Measurements from ENCODE around the gene HEATR1.

Gene HEATR1, protein sequence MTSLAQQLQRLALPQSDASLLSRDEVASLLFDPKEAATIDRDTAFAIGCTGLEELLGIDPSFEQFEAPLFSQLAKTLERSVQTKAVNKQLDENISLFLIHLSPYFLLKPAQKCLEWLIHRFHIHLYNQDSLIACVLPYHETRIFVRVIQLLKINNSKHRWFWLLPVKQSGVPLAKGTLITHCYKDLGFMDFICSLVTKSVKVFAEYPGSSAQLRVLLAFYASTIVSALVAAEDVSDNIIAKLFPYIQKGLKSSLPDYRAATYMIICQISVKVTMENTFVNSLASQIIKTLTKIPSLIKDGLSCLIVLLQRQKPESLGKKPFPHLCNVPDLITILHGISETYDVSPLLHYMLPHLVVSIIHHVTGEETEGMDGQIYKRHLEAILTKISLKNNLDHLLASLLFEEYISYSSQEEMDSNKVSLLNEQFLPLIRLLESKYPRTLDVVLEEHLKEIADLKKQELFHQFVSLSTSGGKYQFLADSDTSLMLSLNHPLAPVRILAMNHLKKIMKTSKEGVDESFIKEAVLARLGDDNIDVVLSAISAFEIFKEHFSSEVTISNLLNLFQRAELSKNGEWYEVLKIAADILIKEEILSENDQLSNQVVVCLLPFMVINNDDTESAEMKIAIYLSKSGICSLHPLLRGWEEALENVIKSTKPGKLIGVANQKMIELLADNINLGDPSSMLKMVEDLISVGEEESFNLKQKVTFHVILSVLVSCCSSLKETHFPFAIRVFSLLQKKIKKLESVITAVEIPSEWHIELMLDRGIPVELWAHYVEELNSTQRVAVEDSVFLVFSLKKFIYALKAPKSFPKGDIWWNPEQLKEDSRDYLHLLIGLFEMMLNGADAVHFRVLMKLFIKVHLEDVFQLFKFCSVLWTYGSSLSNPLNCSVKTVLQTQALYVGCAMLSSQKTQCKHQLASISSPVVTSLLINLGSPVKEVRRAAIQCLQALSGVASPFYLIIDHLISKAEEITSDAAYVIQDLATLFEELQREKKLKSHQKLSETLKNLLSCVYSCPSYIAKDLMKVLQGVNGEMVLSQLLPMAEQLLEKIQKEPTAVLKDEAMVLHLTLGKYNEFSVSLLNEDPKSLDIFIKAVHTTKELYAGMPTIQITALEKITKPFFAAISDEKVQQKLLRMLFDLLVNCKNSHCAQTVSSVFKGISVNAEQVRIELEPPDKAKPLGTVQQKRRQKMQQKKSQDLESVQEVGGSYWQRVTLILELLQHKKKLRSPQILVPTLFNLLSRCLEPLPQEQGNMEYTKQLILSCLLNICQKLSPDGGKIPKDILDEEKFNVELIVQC (N-terminal part only)

GRCh38 chr1:236603991-236604904 is at the start of gene HEATR1:
Gene HEATR1, minus strand, starts transcription at chr1:236604516. Its CDS starts 421 bp downstream, at chr1:236604095.
- POLR2A ChIA-PET = interaction anchor here (0.6 to 4.3 kb wide), 52 partner anchors 8 to 958 kb away, joined by 3 to 44 read pairs (median 4); partner anchors contain the start of genes ACTN2 and MTR
- DNase-seq (ENCODE audit: extremely low spot score) = peak; percentile 97
- CTCF ChIA-PET = interaction anchor here (0.6 to 1.0 kb wide), 6 partner anchors 8 to 446 kb away, joined by 3 to 4 read pairs (median 3); no protein-coding TSS in a partner anchor
- TF ChIP-seq SP1 (IDR thresholded peaks at IDR 0.05) (no peak), LEF1 (IDR thresholded peaks at IDR 0.05; ENCODE audit: borderline replicate concordance) (no peak), TARDBP (IDR thresholded peaks at IDR 0.05) (no peak), CTBP1 (IDR thresholded peaks at IDR 0.05; ENCODE audit: borderline replicate concordance) (no peak), HDGF (IDR thresholded peaks at IDR 0.05; ENCODE audit: borderline replicate concordance) (no peak), NFRKB (IDR thresholded peaks at IDR 0.05) (no peak), BHLHE40 (IDR thresholded peaks at IDR 0.05; ENCODE audit: borderline replicate concordance) (no peak), ZNF384 (IDR thresholded peaks at IDR 0.05) (no peak), PKNOX1 (IDR thresholded peaks at IDR 0.05) (no peak), FOXM1 (IDR thresholded peaks at IDR 0.05; ENCODE audit: borderline replicate concordance) (no peak), FOXK2 (IDR thresholded peaks at IDR 0.05) (peak; percentile 60; the same call in 1 of the 2 replicates), ELF4 (IDR thresholded peaks at IDR 0.05) (peak; percentile 95), FOXA1 (IDR thresholded peaks at IDR 0.05) (no peak), ARNT (IDR thresholded peaks at IDR 0.05) (no peak), L3MBTL2 (conservative IDR thresholded peaks at IDR 0.05) (peak; percentile 90), SUZ12 (IDR thresholded peaks at IDR 0.05) (no peak)

GRCh38 chr1:236645016-236645680 is 40.8 kb upstream of the HEATR1 start:
- ChIA-PET CTCF (no interaction called here), POLR2A (no interaction called here)
- TF ChIP-seq L3MBTL2 (conservative IDR thresholded peaks at IDR 0.05) (no peak), BHLHE40 (IDR thresholded peaks at IDR 0.05; ENCODE audit: borderline replicate concordance) (no peak), HDGF (IDR thresholded peaks at IDR 0.05; ENCODE audit: borderline replicate concordance) (no peak), FOXM1 (IDR thresholded peaks at IDR 0.05; ENCODE audit: borderline replicate concordance) (no peak), PKNOX1 (IDR thresholded peaks at IDR 0.05) (no peak), SP1 (IDR thresholded peaks at IDR 0.05) (no peak), ZNF384 (IDR thresholded peaks at IDR 0.05) (no peak), FOXK2 (IDR thresholded peaks at IDR 0.05) (no peak), CTBP1 (IDR thresholded peaks at IDR 0.05; ENCODE audit: borderline replicate concordance) (no peak), FOXA1 (IDR thresholded peaks at IDR 0.05) (no peak), NFRKB (IDR thresholded peaks at IDR 0.05) (no peak), SUZ12 (IDR thresholded peaks at IDR 0.05) (no peak), LEF1 (IDR thresholded peaks at IDR 0.05; ENCODE audit: borderline replicate concordance) (no peak), ELF4 (IDR thresholded peaks at IDR 0.05) (no peak)
- DNase-seq (ENCODE audit: extremely low spot score) = no peak

DNA sequence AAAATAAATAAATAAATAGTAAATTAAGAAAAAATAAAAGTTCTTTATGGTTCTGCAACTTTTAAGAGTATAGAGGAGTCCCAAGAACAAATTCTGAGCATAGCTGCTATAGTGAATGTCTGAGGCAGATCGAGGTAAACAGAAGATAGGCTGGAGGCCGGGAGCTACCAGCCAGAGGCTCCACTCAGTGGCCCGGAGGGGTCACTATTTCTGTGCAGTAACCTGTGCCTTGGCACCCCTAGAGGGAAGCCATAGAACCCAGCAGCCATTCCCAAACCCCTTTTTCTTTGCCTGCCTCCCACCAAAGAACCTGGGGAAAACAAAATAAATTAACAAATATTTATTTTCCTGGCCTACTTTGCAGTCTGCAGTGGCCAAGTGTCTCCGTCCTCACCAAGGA is 38.4 kb upstream of the HEATR1 start:
- no peak for DNase-seq (ENCODE audit: extremely low spot score)
- no peak for TF ChIP-seq TARDBP (IDR thresholded peaks at IDR 0.05)
- TF ChIP-seq CTBP1 (IDR thresholded peaks at IDR 0.05; ENCODE audit: borderline replicate concordance) = no peak
- TF ChIP-seq L3MBTL2 (conservative IDR thresholded peaks at IDR 0.05) = no peak
- TF ChIP-seq NFRKB (IDR thresholded peaks at IDR 0.05) = no peak
- no peak for TF ChIP-seq LEF1 (IDR thresholded peaks at IDR 0.05; ENCODE audit: borderline replicate concordance)
- no peak for TF ChIP-seq PKNOX1 (IDR thresholded peaks at IDR 0.05)
- TF ChIP-seq ARNT (IDR thresholded peaks at IDR 0.05) = no peak
- TF ChIP-seq ELF4 (IDR thresholded peaks at IDR 0.05) = no peak
- TF ChIP-seq FOXM1 (IDR thresholded peaks at IDR 0.05; ENCODE audit: borderline replicate concordance) = no peak
- no peak for TF ChIP-seq ZNF384 (IDR thresholded peaks at IDR 0.05)
- no peak for TF ChIP-seq SP1 (IDR thresholded peaks at IDR 0.05)
- no peak for TF ChIP-seq BHLHE40 (IDR thresholded peaks at IDR 0.05; ENCODE audit: borderline replicate concordance)
- ChIA-PET POLR2A (no interaction called here), CTCF (interaction anchor here (0.5 kb wide), 1 partner anchor 149 kb away, joined by 4 read pairs; no protein-coding TSS in a partner anchor)

Data from HEK293T (cell line).